HG02981 (cell line): ENCODE measurements around the gene TCF7.
A peak's percentile ranks its signal among the peaks of the same experiment; 100 is the strongest.

Experiments used
- ATAC-seq: cut with Tn5 transposase; IDR thresholded peaks from one replicate; pipeline ENCODE4 v1.9.1; 2021; ENCODE audit warnings: mild to moderate bottlenecking, moderate library complexity; ENCODE audit not compliant: unreplicated experiment

TCF7 gene

DNA sequence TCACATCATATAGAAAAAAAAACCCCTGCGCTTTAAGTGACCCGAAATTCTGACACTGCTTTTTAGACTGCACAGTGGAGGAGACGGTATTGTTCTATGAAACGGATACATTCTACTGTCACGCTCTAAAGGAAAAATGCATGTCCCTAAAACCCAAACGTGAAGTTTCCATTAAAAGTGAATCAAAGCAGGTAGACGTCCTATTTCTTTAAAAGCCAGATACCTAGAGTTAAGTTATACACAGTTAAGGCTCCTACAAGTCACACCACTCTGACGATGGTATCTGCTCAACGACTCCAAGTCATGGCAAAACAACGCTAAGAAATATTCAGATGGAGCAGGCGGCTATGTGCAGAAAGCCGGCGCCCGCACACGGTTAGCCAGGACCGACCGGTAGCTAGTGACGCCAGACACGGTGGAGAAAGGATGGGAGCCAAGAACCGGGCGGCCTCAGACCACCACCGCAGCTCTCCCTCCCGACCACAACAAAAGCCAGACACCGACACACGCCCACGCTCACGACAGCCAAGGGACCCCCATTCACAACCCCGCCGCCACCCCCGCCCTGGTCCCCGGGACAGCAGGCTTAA lies 61.5 kb downstream of the TCF7 start:
- peak; percentile 18 for ATAC-seq

DNA sequence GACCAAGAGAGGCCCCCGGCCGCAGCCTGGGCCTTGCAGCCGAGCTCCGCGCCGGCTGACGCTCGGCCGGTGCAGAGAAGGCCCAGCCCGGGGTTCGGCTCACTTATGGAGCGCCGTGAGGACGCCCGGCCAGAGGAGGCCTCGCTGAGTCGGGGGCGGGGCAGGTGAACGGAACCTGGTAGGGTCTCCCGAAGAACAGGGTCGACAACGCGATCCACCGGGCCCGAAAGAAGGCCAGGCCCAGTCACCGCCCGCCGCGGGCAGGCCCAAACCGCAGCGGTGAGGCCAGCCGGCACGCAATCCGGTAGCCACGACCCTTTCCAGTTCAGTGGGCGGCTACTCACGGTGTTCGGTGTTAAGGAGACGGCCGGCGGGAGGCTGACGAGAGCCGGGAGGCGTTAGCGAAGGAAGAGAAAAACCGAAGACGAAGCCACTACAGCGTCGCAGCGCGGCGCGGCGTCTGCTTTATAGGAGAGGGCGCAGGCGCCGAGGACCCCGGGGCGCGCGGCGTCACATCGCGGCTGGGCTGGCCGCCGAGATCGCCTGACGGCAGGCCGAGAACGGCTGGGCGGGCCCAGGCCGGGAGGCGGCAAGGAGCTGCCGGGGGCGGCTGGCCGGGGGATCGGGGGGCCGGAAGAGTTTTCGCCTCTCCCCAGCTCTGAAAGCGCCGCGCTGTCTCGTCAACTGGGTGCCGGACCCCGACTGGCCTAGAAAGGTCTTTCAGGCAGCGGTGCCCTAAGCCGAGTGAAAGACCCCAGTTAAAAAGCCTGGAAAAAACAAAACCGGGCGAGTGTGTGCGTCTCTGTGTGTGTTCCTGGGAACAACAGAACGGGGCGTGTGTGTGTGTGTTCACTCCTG lies 62.3 kb downstream of the TCF7 start, which contains the start of gene SKP1:
Gene SKP1, minus strand, starts transcription at position 440 of the 858 bp plus-strand sequence. CDS start 2,928 bp downstream, outside the sequence.
- ATAC-seq: peak; percentile 73

DNA sequence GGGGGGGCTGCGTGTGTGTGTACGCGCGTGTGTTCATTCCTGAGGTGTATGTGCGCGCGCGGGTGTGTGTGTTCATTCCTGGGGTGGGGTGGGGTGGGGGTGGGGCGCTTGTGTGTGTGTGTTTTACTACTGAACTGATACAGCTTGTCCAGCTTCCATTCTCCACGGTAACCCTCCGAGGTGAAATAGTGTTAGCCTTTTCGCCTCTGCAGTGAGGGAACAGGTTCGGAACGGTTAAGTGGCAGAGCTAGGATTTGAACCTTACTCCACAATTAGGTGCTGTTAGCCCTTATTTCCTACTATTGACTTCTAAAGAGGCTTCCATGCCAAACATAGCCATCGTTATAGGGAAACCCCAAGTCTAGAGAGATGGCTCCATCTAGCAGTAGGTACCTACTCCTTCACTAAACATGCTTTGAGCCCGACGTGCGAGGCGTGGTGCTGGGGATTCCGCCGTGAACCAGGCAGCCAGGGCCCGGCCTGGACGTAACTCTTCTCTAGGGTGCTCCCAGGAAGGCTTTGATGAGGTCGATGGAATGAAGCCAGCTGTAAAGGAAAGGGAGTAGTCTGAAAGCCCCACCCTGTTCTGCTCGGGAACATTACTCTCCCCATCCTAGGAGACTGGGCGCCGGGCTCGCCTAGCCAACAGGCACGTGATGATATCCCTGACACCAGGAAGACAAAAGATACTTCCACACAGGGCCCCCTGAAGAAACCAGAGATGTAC lies 63.1 kb downstream of the TCF7 start:
- no peak for ATAC-seq

DNA sequence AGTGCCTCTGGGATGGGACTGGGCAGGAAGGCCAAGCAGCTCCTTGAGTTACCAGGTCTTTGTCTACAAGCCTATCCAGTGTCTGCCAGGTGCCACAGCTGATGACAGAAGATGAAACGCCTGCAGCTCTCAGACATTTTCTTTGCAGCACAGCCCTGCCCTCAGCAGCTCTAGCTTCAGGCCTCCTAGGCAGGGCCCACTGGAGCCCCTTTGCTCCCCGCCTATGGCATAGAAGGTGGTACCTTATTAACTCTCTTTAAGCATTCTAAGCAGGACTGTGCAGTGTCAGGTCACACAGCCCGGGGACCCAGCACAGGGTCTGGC lies 63.6 kb downstream of the TCF7 start:
- no peak for ATAC-seq

DNA sequence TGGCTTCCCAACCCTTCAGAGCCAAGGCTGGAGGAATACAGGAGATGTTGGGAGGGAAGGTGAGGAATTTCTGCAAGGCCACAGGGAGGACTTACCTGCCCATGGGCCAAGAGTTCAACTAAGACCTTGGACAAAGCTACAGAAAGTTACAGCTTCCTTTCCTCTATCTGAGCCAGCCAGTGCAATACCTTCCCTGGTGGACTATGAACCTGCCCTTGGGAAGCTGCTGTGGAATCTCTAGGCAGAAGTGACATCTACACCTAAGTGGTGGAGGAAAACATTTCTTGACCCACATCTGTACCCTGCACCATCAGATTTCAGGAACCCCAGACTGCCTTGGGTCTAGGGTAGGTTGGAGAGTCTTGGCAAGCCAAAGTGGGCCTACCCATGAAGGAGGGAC lies 69.0 kb downstream of the TCF7 start:
- no peak for ATAC-seq

DNA sequence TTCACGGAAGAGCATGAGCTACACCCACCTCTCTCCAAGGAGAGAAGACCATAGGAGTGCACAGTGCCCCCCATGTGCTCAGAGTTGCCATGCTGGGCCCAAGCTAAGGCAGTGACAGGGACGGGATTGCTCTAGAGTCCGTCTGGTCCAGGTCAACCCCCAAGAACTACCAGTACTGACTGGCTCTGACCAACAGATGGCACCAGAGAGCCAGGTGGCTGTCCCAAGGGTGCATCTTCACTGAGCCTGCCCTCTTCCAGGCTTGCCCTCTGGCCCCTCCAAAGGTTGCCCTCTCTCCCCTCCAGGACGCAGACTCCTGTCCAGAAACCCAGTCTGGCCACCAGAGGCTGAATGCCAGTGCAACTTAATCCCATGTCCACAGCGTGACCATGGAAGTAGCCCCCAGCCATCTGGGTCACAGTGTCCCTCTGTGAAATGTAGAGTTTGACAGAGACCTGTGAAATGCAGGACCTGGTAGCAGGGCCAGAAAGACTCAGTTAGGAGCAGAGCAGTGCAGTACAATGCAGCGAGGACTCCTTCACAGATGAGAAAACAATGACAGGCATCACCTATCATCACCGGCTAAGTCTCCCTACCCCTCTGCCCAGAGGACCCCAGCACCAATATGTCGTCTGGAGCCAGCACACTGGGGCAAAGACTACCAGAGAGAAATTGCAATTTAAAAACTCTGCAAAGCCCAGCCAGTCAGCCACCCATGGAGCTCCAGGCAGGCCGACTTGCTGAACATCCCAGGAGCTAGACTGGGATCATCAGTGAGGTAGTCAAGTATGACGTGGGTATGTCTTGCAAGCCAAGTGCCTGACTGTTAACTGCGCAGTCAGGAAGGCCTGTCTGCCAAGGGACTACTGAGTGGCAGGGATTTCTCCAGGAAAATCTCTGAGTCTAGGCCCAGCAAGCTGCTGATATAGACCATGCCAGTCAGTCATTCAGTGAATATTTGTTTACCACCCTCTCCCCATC lies 70.0 kb downstream of the TCF7 start:
- peak; percentile 81 for ATAC-seq

DNA sequence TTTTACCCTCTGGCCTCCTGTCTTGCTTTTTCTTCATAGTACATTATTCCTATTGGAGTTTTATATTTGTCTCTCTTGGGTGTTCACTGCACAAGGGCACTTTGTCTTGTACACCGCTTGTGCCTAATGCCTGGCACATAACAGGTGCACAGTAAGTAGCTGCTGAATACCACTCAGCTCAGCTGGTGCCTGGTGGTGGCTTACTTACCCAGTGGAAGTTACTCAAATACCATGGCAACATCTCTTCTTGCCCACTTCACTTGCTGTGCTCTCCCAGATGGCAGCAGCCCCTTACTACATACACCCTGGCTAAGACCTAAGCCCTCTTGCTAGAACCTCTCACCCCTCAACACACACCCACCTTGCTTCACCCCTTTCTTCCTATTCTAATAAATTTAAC lies 73.6 kb downstream of the TCF7 start:
- ATAC-seq: no peak

DNA sequence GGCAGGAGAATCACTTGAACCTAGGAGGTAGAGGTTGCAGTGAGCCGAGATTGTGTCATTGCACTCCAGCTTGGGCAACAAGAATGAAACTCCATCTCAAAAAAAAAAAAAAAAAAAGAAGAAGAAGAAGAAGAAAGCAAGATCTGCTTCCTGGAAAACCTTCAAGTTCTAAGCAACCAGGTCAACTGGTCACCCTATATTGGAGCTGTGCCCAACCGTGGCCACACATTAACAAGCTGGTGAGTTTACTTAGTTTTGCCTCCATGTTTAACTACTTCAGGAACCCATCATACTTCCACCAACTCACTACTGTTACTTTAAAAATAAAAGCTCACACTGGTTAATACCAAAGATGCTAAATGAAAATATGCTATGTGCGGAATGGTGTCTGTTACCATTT lies 74.5 kb downstream of the TCF7 start:
- no peak for ATAC-seq

DNA sequence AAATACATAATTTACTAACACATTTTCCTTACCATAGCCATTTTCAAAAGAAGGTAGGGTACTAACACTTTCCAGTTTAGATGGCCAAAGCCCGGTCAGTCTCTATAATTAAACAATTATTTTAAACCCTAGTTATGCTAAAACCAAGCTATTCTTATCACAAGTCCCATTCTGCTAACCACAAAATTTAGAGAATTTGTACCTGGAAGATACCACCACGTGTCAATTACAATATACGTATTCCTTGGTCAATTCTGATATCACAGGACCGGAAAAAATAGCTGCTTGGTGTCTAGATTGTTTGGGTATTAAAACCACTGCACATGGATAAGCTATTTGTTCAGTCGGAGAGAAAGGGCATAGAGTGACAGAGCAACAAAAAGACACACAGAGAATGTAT lies 81.2 kb downstream of the TCF7 start:
- no peak for ATAC-seq
